HCT116 (cell line): ENCODE results near the gene DCTN4. TPM values are rescaled to one million over a fixed set of nuclear protein-coding genes. Genes with fewer than 3 reads are reported as not detected.
A peak's percentile ranks its signal among the peaks of the same experiment; 100 is the strongest.

Experiments used
- ATAC-seq: fragments of 200-7000 bp; cut with Tn5 transposase; 2 replicates; pipeline ENCODE4 v1.9.1; 2020; ENCODE audit warnings: mild to moderate bottlenecking, moderate library complexity
- BruUV-seq: library from RNA; stranded (reverse); fragments of 400-500 nt; replicated peaks from 2 replicates; lab custom pipeline; 2021; lab: Mats Ljungman, UMichigan
- CTCF ChIA-PET: fragments of 300-600 bp; sonication (Branson Sonifier 250); formaldehyde crosslinking; loops from one replicate; lab custom pipeline; 2021; ENCODE audit warnings: antibody characterized with exemption; lab: Charles Lee
- POLR2A ChIA-PET: fragments of 300-600, 350-600 bp; sonication (Branson Sonifier 250); formaldehyde crosslinking; loops from one replicate; lab custom pipeline; 2021; ENCODE audit warnings: antibody characterized with exemption; lab: Charles Lee
- RAD21 ChIA-PET, 2 experiments: fragments of 300-600 bp; sonication (Branson Sonifier 250); formaldehyde crosslinking; loops; one replicate each; lab custom pipeline; 2023; ENCODE audit warnings: low total read pairs in 2 of 2; ENCODE audit not compliant: uncharacterized antibody in 2 of 2, unreplicated experiment in 2 of 2, low non-redundant PET in 1 of 2; lab: Charles Lee
- DNase-seq: peaks from one replicate; pipeline ENCODE4 v3.0.0-alpha.2; 2010; ENCODE audit warnings: low read depth, low spot score
- H2AFZ ChIP-seq: fragments of 200-600 bp; shearing (Covaris generic), sonication (generic); 2 replicates; pipeline ENCODE4 v1.6.1; 2017; ENCODE audit warnings: low read depth, mixed run types, mixed read lengths, antibody characterized with exemption, low read length; ENCODE audit not compliant: poor library complexity, severe bottlenecking
- H3K27ac ChIP-seq: 2 replicates; pipeline ENCODE4 v1.5.1; 2012; ENCODE audit warnings: low read depth, low read length
- H3K27me3 ChIP-seq: fragments of 200-600 bp; sonication (generic); 2 replicates; pipeline ENCODE4 v1.6.1; 2016; ENCODE audit warnings: mixed run types, low read length, mixed read lengths; ENCODE audit not compliant: insufficient read depth
- H3K36me3 ChIP-seq, 2 experiments: fragments of 200-500 bp in 1 of 2; fragments of 200-600 bp in 1 of 2; sonication (Bioruptor generic) in 1 of 2; sonication (generic) in 1 of 2; 2 replicates each; pipeline versions ENCODE4 v1.5.1 to v1.6.1; 2014 to 2016; ENCODE audit warnings: low read length in 2 of 2, inconsistent platforms in 1 of 2, mixed read lengths in 1 of 2, mixed run types in 1 of 2; ENCODE audit not compliant: insufficient read depth in 2 of 2, control insufficient read depth in 1 of 2
- H3K4me1 ChIP-seq, 2 experiments: fragments of 200-600 bp in 1 of 2; sonication (generic) in 1 of 2; 2 replicates each; pipeline versions ENCODE4 v1.5.1 to v1.6.1; 2012 to 2017; ENCODE audit warnings: low read length in 2 of 2, inconsistent platforms in 1 of 2, mild to moderate bottlenecking in 1 of 2, mixed read lengths in 1 of 2, mixed run types in 1 of 2, moderate library complexity in 1 of 2; ENCODE audit not compliant: insufficient read depth in 2 of 2, control insufficient read depth in 1 of 2
- H3K4me2 ChIP-seq: fragments of 200-600 bp; sonication (generic); 2 replicates; pipeline ENCODE4 v1.6.1; 2017; ENCODE audit warnings: mixed run types, low read length, mixed read lengths
- H3K4me3 ChIP-seq, 2 experiments: fragments of 200-600 bp in 1 of 2; sonication (generic) in 1 of 2; replicated peaks in 1 of 2; 2 replicates each; pipeline ENCODE4 v1.5.1; 2011 to 2016; ENCODE audit warnings: low read length in 2 of 2, control low read depth in 1 of 2, low read depth in 1 of 2, mild to moderate bottlenecking in 1 of 2, mixed read lengths in 1 of 2, mixed run types in 1 of 2
- H3K79me2 ChIP-seq: fragments of 200-600 bp; sonication (generic); 2 replicates; pipeline ENCODE4 v1.6.1; 2017; ENCODE audit warnings: mild to moderate bottlenecking, mixed run types, low read length, moderate library complexity, mixed read lengths; ENCODE audit not compliant: insufficient read depth
- H3K9ac ChIP-seq: fragments of 200-600 bp; sonication (generic); 2 replicates; pipeline ENCODE4 v1.6.1; 2016; ENCODE audit warnings: low read length, mixed read lengths
- H3K9me2 ChIP-seq: fragments of 200-600 bp; sonication (generic), shearing (Covaris generic); 2 replicates; pipeline ENCODE4 v1.6.1; 2017; ENCODE audit warnings: mixed run types, mild to moderate bottlenecking, moderate library complexity; ENCODE audit not compliant: insufficient read depth
- H3K9me3 ChIP-seq, 2 experiments: fragments of 200-500 bp in 1 of 2; fragments of 200-600 bp in 1 of 2; sonication (Bioruptor generic) in 1 of 2; sonication (generic) in 1 of 2; 2 replicates each; pipeline ENCODE4 v1.6.1; 2014 to 2017; ENCODE audit warnings: low read length in 2 of 2, mixed read lengths in 2 of 2, inconsistent platforms in 1 of 2, low read depth in 1 of 2, mild to moderate bottlenecking in 1 of 2, mixed run types in 1 of 2, moderate library complexity in 1 of 2; ENCODE audit not compliant: control insufficient read depth in 1 of 2, insufficient read depth in 1 of 2
- H4K20me1 ChIP-seq: fragments of 200-600 bp; sonication (generic), shearing (Covaris generic); 2 replicates; pipeline ENCODE4 v1.6.1; 2017; ENCODE audit warnings: mixed run types, mild to moderate bottlenecking, moderate library complexity; ENCODE audit not compliant: insufficient read depth
- CBX3 ChIP-seq: IDR thresholded peaks from 2 replicates; pipeline ENCODE4 v1.6.1; 2012; ENCODE audit warnings: low read depth
- CEBPB ChIP-seq: IDR thresholded peaks from 2 replicates; pipeline ENCODE4 v1.6.1; 2012; ENCODE audit warnings: low read depth
- EGR1 ChIP-seq: IDR thresholded peaks from 2 replicates; pipeline ENCODE4 v1.6.1; 2012; ENCODE audit warnings: low read depth
- ELF1 ChIP-seq: IDR thresholded peaks from 2 replicates; pipeline ENCODE4 v1.6.1; 2012; ENCODE audit warnings: low read depth, borderline replicate concordance
- EZH2phosphoT487 ChIP-seq: fragments of 200-600 bp; IDR thresholded peaks from 2 replicates; pipeline ENCODE4 v1.6.1; 2018; ENCODE audit warnings: antibody characterized with exemption, borderline replicate concordance
- JUND ChIP-seq: IDR thresholded peaks from 2 replicates; pipeline ENCODE4 v1.6.1; 2012
- POLR2A ChIP-seq: IDR thresholded peaks from 2 replicates; pipeline ENCODE4 v1.7.0; 2011; ENCODE audit warnings: borderline replicate concordance; ENCODE audit not compliant: insufficient read depth, insufficient read length; ENCODE audit errors: extremely low read depth
- POLR2AphosphoS5 ChIP-seq: IDR thresholded peaks from 2 replicates; pipeline ENCODE4 v1.6.1; 2011; ENCODE audit warnings: mild to moderate bottlenecking, low read depth, low read length, moderate library complexity
- SIN3A ChIP-seq: IDR thresholded peaks from 2 replicates; pipeline ENCODE4 v1.6.1; 2012; ENCODE audit warnings: low read depth
- SP1 ChIP-seq: IDR thresholded peaks from 2 replicates; pipeline ENCODE4 v1.6.1; 2012; ENCODE audit warnings: low read depth
- SRF ChIP-seq: IDR thresholded peaks from 2 replicates; pipeline ENCODE4 v1.6.1; 2012; ENCODE audit warnings: low read depth
- TCF7L2 ChIP-seq: IDR thresholded peaks from 2 replicates; pipeline ENCODE4 v1.7.0; 2011; ENCODE audit warnings: borderline replicate concordance, inconsistent platforms; ENCODE audit not compliant: insufficient read depth, insufficient read length; ENCODE audit errors: extremely low read depth
- YY1 ChIP-seq: IDR thresholded peaks from 2 replicates; pipeline ENCODE4 v1.6.1; 2011; ENCODE audit warnings: low read length, low read depth, moderate library complexity, mild to moderate bottlenecking; ENCODE audit not compliant: insufficient replicate concordance; ENCODE audit errors: extremely low read depth
- ZFX ChIP-seq: fragments of 450-650 bp; IDR thresholded peaks from 2 replicates; pipeline ENCODE4 v1.6.1; 2017
- ZNF274 ChIP-seq: fragments of 200-500 bp; sonication (Bioruptor generic); IDR thresholded peaks from 2 replicates; pipeline ENCODE4 v1.6.1; 2014; ENCODE audit warnings: mild to moderate bottlenecking, low read depth, low read length, inconsistent platforms
- intact Hi-C: fragments of 100-400 bp; cut with micrococcal nuclease; formaldehyde crosslinking; loops from 2 replicates; pipeline ENCODE4 v1.10.0; 2022
- total RNA-seq: library from RNA; stranded (reverse); gene quantifications from one replicate; pipeline ENCODE4 v1.2.1, GENCODE V29; 2021; ENCODE audit not compliant: unreplicated experiment
- TF ChIP-seq, protein P1 (sequence below), 3 experiments: fragments of 200-600 bp in 1 of 3; sonication (generic) in 1 of 3; IDR thresholded peaks in 2 of 3; conservative IDR thresholded peaks in 1 of 3; 2 replicates each; pipeline ENCODE4 v1.5.1; 2012 to 2017; ENCODE audit warnings: low read depth in 2 of 3, low read length in 2 of 3, antibody characterized with exemption in 1 of 3, borderline replicate concordance in 1 of 3, control low read depth in 1 of 3, mild to moderate bottlenecking in 1 of 3, mixed read lengths in 1 of 3, mixed run types in 1 of 3, moderate library complexity in 1 of 3; ENCODE audit not compliant: insufficient read depth in 1 of 3
- TF ChIP-seq, protein P2 (sequence below): IDR thresholded peaks from 2 replicates; pipeline ENCODE4 v1.6.1; 2012
- TF ChIP-seq, protein P3 (sequence below): IDR thresholded peaks from 2 replicates; pipeline ENCODE4 v1.6.1; 2011; ENCODE audit warnings: mild to moderate bottlenecking, low read length, moderate library complexity; ENCODE audit not compliant: insufficient replicate concordance; ENCODE audit errors: extremely low read depth
- TF ChIP-seq, protein P4 (sequence below): IDR thresholded peaks from 2 replicates; pipeline ENCODE4 v1.6.1; 2012; ENCODE audit warnings: low read depth

DCTN4 gene
- total RNA-seq, 1 experiment from 2014 or later: 78.8 TPM

GRCh38 chr5:150789943-150790611 is 31.3 kb upstream of the DCTN4 start:
- ATAC-seq: peak; percentile 96
- peak; percentile 85 for DNase-seq
- Histone ChIP-seq H3K4me1 (peaks cover 59 to 60% of the 10 kb centered on the region in 2 experiments), H3K9me3 (no peaks in the 10 kb centered on the region), H3K9me2 (no peaks in the 10 kb centered on the region), H3K4me3 (peak overlapping the region; percentile 3 to 45), H3K9ac (peak overlapping the region; percentile 56), H4K20me1 (no peaks in the 10 kb centered on the region), H3K79me2 (peaks cover 71% of the 10 kb centered on the region), H3K27ac (peak overlapping the region; percentile 79), H3K4me2 (peak overlapping the region; percentile 79), H3K27me3 (no peaks in the 10 kb centered on the region), H2AFZ (no peak overlapping the region), H3K36me3 (no peaks in the 10 kb centered on the region)
- RAD21 ChIA-PET: no interaction called here
- CTCF ChIA-PET: interaction anchor here (1.0 to 3.2 kb wide), 2 partner anchors 11 to 229 kb away, joined by 3 to 12 read pairs; no protein-coding TSS in a partner anchor
- intact Hi-C loops: loop anchor here (10.0 kb wide), 1 partner anchor 335 kb away; no protein-coding TSS in a partner anchor
- no TSS peak for BruUV-seq
- POLR2A ChIA-PET: interaction anchor here (0.6 to 2.0 kb wide), 7 partner anchors 9 to 970 kb away, joined by 3 to 6 read pairs (median 3); partner anchors contain the start of genes DCTN4, RBM22 and SMIM3
- TF ChIP-seq EGR1 (peak; percentile 94), CEBPB (peak; percentile 73), SIN3A (no peak; the same call in 1 of the 2 replicates), ZNF274 (no peak), SRF (0 out of 2 replicates have a peak, but pooled peaks have one; percentile 17), EZH2phosphoT487 (no peak), ELF1 (no peak), ZFX (no peak), POLR2A (no peak), POLR2AphosphoS5 (peak; percentile 78), CBX3 (peak; percentile 65; the same call in 1 of the 2 replicates), JUND (peak; percentile 86), SP1 (peak; percentile 80), TCF7L2 (peak; percentile 62), YY1 (no peak)
- TF ChIP-seq, protein P1, sequence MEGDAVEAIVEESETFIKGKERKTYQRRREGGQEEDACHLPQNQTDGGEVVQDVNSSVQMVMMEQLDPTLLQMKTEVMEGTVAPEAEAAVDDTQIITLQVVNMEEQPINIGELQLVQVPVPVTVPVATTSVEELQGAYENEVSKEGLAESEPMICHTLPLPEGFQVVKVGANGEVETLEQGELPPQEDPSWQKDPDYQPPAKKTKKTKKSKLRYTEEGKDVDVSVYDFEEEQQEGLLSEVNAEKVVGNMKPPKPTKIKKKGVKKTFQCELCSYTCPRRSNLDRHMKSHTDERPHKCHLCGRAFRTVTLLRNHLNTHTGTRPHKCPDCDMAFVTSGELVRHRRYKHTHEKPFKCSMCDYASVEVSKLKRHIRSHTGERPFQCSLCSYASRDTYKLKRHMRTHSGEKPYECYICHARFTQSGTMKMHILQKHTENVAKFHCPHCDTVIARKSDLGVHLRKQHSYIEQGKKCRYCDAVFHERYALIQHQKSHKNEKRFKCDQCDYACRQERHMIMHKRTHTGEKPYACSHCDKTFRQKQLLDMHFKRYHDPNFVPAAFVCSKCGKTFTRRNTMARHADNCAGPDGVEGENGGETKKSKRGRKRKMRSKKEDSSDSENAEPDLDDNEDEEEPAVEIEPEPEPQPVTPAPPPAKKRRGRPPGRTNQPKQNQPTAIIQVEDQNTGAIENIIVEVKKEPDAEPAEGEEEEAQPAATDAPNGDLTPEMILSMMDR (IDR thresholded peaks at IDR 0.05 in 2 of 3, conservative IDR thresholded peaks at IDR 0.05 in 1 of 3; ENCODE audit: borderline replicate concordance in 1 of 3, insufficient read depth in 1 of 3, low read depth in 2 of 3, low read length in 2 of 3): no peak
- TF ChIP-seq, protein P2, sequence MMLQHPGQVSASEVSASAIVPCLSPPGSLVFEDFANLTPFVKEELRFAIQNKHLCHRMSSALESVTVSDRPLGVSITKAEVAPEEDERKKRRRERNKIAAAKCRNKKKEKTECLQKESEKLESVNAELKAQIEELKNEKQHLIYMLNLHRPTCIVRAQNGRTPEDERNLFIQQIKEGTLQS: no peak
- TF ChIP-seq, protein P3, sequence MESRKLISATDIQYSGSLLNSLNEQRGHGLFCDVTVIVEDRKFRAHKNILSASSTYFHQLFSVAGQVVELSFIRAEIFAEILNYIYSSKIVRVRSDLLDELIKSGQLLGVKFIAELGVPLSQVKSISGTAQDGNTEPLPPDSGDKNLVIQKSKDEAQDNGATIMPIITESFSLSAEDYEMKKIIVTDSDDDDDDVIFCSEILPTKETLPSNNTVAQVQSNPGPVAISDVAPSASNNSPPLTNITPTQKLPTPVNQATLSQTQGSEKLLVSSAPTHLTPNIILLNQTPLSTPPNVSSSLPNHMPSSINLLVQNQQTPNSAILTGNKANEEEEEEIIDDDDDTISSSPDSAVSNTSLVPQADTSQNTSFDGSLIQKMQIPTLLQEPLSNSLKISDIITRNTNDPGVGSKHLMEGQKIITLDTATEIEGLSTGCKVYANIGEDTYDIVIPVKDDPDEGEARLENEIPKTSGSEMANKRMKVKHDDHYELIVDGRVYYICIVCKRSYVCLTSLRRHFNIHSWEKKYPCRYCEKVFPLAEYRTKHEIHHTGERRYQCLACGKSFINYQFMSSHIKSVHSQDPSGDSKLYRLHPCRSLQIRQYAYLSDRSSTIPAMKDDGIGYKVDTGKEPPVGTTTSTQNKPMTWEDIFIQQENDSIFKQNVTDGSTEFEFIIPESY: peak; percentile 55
- TF ChIP-seq, protein P4, sequence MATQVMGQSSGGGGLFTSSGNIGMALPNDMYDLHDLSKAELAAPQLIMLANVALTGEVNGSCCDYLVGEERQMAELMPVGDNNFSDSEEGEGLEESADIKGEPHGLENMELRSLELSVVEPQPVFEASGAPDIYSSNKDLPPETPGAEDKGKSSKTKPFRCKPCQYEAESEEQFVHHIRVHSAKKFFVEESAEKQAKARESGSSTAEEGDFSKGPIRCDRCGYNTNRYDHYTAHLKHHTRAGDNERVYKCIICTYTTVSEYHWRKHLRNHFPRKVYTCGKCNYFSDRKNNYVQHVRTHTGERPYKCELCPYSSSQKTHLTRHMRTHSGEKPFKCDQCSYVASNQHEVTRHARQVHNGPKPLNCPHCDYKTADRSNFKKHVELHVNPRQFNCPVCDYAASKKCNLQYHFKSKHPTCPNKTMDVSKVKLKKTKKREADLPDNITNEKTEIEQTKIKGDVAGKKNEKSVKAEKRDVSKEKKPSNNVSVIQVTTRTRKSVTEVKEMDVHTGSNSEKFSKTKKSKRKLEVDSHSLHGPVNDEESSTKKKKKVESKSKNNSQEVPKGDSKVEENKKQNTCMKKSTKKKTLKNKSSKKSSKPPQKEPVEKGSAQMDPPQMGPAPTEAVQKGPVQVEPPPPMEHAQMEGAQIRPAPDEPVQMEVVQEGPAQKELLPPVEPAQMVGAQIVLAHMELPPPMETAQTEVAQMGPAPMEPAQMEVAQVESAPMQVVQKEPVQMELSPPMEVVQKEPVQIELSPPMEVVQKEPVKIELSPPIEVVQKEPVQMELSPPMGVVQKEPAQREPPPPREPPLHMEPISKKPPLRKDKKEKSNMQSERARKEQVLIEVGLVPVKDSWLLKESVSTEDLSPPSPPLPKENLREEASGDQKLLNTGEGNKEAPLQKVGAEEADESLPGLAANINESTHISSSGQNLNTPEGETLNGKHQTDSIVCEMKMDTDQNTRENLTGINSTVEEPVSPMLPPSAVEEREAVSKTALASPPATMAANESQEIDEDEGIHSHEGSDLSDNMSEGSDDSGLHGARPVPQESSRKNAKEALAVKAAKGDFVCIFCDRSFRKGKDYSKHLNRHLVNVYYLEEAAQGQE: no peak
